BE2C (cell line): Measurements from ENCODE around the gene SCCPDH. TPM values are rescaled to one million over a fixed set of nuclear protein-coding genes. Genes with fewer than 3 reads are reported as not detected.

Source experiments
- DNase-seq: peaks from one replicate; pipeline ENCODE4 v3.0.0-alpha.2; 2020
- H3K27me3 ChIP-seq: fragments of 250-450 bp; sonication (Bioruptor Pico); 2 replicates; pipeline ENCODE4 v1.5.1; 2020; ENCODE audit warnings: mild to moderate bottlenecking
- H3K36me3 ChIP-seq: fragments of 250-450 bp; sonication (Bioruptor Pico); 2 replicates; pipeline ENCODE4 v1.5.1; 2020; ENCODE audit warnings: mild to moderate bottlenecking
- H3K4me1 ChIP-seq: fragments of 250-450 bp; sonication (Bioruptor Pico); 2 replicates; pipeline ENCODE4 v1.5.1; 2020
- H3K4me3 ChIP-seq: 2 replicates; pipeline ENCODE4 v1.5.1; 2011; ENCODE audit warnings: low read depth, low read length
- H3K9me3 ChIP-seq: fragments of 250-450 bp; sonication (Bioruptor Pico); 2 replicates; pipeline ENCODE4 v1.5.1; 2020
- CTCF ChIP-seq: IDR thresholded peaks from 2 replicates; pipeline ENCODE4 v1.5.1; 2012; ENCODE audit warnings: mild to moderate bottlenecking, low read depth, low read length
- polyA plus RNA-seq: library from polyadenylated mRNA; unstranded; fragments of >200 nt; gene quantifications from one replicate; pipeline ENCODE4 v1.2.1, GENCODE V29; 2012; ENCODE audit warnings: low read depth, missing spikeins; ENCODE audit not compliant: insufficient read length, insufficient read depth

The SCCPDH gene
- 31.8 TPM for polyA plus RNA-seq

GRCh38 chr1:246724016-246724730, at the start of gene SCCPDH:
SCCPDH (plus strand) TSS chr1:246724409; CDS start chr1:246724423, 14 bp downstream.
- no peak for TF ChIP-seq CTCF
- Histone ChIP-seq H3K27me3 (no peaks in the 10 kb centered on the region), H3K4me3 (peak within 1 kb of the TSS; percentile 87), H3K4me1 (no peaks in the 10 kb centered on the region), H3K9me3 (peaks cover 3% of the 10 kb centered on the region; the same call in 1 of the 2 replicates), H3K36me3 (peaks cover 15% of the 10 kb centered on the region)
- peak; percentile 86 for DNase-seq

DNA sequence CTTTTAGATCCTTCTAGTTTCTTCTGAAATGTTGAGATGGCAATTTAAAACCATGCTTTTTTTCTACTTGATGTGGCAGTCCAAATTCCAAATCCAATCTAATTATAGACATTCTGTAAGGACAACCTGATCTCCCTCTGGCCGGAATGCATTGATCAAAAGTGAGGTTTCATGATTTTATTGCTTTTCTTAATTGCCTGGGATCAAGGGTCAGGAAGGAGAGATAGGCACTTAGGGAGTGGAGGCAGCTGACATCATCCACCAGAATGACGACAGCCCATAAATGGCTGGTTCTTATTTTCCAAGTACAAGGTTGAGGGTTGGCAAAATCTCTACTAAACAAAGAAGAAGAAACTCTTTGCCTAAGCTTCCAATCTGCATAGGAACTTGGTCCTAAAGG, 46.4 kb upstream of the SCCPDH start:
- DNase-seq = no peak
- no peaks in the 10 kb centered on the region for H3K36me3 ChIP-seq
- TF ChIP-seq CTCF = no peak
- no peak overlapping the region for H3K4me3 ChIP-seq
- H3K4me1 ChIP-seq = peaks cover 34% of the 10 kb centered on the region
- no peaks in the 10 kb centered on the region for H3K27me3 ChIP-seq
- H3K9me3 ChIP-seq = no peaks in the 10 kb centered on the region

GRCh38 chr1:246678816-246679793, 45.1 kb upstream of the SCCPDH start:
- H3K9me3 ChIP-seq = no peaks in the 10 kb centered on the region
- no peaks in the 10 kb centered on the region for H3K27me3 ChIP-seq
- peaks cover 39% of the 10 kb centered on the region for H3K4me1 ChIP-seq
- no peak for TF ChIP-seq CTCF
- DNase-seq = no peak
- H3K4me3 ChIP-seq = no peak overlapping the region
- H3K36me3 ChIP-seq = no peaks in the 10 kb centered on the region

- DNase-seq = peak; percentile 43
- Histone ChIP-seq H3K9me3 (no peaks in the 10 kb centered on the region), H3K27me3 (no peaks in the 10 kb centered on the region), H3K4me1 (peaks cover 39% of the 10 kb centered on the region), H3K4me3 (no peak overlapping the region), H3K36me3 (no peaks in the 10 kb centered on the region)
- TF ChIP-seq CTCF = no peak
Observed at GRCh38 chr1:246679794-246680177, 44.4 kb upstream of the SCCPDH start.

- no peaks in the 10 kb centered on the region for H3K27me3 ChIP-seq
- TF ChIP-seq CTCF = no peak
- H3K4me3 ChIP-seq = no peak overlapping the region
- H3K4me1 ChIP-seq = peaks cover 39% of the 10 kb centered on the region
- H3K36me3 ChIP-seq = no peaks in the 10 kb centered on the region
- H3K9me3 ChIP-seq = no peaks in the 10 kb centered on the region
- DNase-seq = no peak
Observed at GRCh38 chr1:246680190-246680589, 44.0 kb upstream of the SCCPDH start.
